Neural cell (in vitro differentiated cells): ENCODE measurements around the gene HIVEP2. TPM values are rescaled to one million over a fixed set of nuclear protein-coding genes. Genes with fewer than 3 reads are reported as not detected.

Source experiments
- H2AFZ ChIP-seq: fragments of 200-600, 300-800 bp; sonication (generic), shearing (Covaris generic); 2 replicates; pipeline ENCODE4 v1.6.0; 2014; ENCODE audit warnings: low read depth, mild to moderate bottlenecking, antibody characterized with exemption, low read length, moderate library complexity
- H3F3A ChIP-seq: fragments of 200-600 bp; shearing (Covaris generic); 2 replicates; pipeline ENCODE4 v1.6.1; 2016; ENCODE audit warnings: mild to moderate bottlenecking, moderate library complexity, mixed read lengths, antibody characterized with exemption, low read length; ENCODE audit not compliant: insufficient read depth, poor library complexity, severe bottlenecking
- H3K27ac ChIP-seq: fragments of 200-600, 300-800 bp; sonication (generic), shearing (Covaris generic); 2 replicates; pipeline ENCODE4 v1.5.1; 2014; ENCODE audit warnings: mild to moderate bottlenecking, low read length, moderate library complexity
- H3K27me3 ChIP-seq: fragments of 300-800, 200-600 bp; sonication (generic), shearing (Covaris generic); 2 replicates; pipeline ENCODE4 v1.6.0; 2014; ENCODE audit warnings: mild to moderate bottlenecking, low read depth, low read length, moderate library complexity; ENCODE audit not compliant: insufficient read depth
- H3K36me3 ChIP-seq: fragments of 300-800, 200-600 bp; sonication (generic), shearing (Covaris generic); 2 replicates; pipeline ENCODE4 v1.5.1; 2014; ENCODE audit warnings: mild to moderate bottlenecking, antibody characterized with exemption, low read length, moderate library complexity; ENCODE audit not compliant: insufficient read depth
- H3K4me2 ChIP-seq: fragments of 300-800, 200-600 bp; sonication (generic), shearing (Covaris generic); 2 replicates; pipeline ENCODE4 v1.6.0; 2014; ENCODE audit warnings: mild to moderate bottlenecking, low read length
- H3K4me3 ChIP-seq: fragments of 300-800, 200-600 bp; sonication (generic), shearing (Covaris generic); 2 replicates; pipeline ENCODE4 v1.5.1; 2014; ENCODE audit warnings: mild to moderate bottlenecking, low read length, moderate library complexity
- H3K79me2 ChIP-seq: fragments of 200-600 bp; shearing (Covaris generic); replicated peaks from 2 replicates; pipeline ENCODE4 v1.6.0; 2014; ENCODE audit warnings: mild to moderate bottlenecking, low read length, moderate library complexity; ENCODE audit not compliant: insufficient read depth
- H3K9ac ChIP-seq: fragments of 300-800, 200-600 bp; sonication (generic), shearing (Covaris generic); 2 replicates; pipeline ENCODE4 v1.6.1; 2016; ENCODE audit warnings: mild to moderate bottlenecking, low read length, mixed read lengths
- H3K9me2 ChIP-seq: fragments of 200-600 bp; shearing (Covaris generic); 2 replicates; pipeline ENCODE4 v1.6.1; 2016; ENCODE audit warnings: mild to moderate bottlenecking, low read length, mixed read lengths; ENCODE audit not compliant: insufficient read depth
- H3K9me3 ChIP-seq: fragments of 200-600, 300-800 bp; sonication (generic), shearing (Covaris generic); 2 replicates; pipeline ENCODE4 v1.6.1; 2016; ENCODE audit warnings: mild to moderate bottlenecking, mixed run types, low read length, moderate library complexity, mixed read lengths
- H4K20me1 ChIP-seq: fragments of 200-600 bp; shearing (Covaris generic); 2 replicates; pipeline ENCODE4 v1.6.1; 2016; ENCODE audit warnings: mild to moderate bottlenecking, mixed run types; ENCODE audit not compliant: insufficient read depth
- EP300 ChIP-seq: fragments of 450-650 bp; conservative IDR thresholded peaks from 2 replicates; pipeline ENCODE4 v1.6.1; 2014; ENCODE audit warnings: antibody characterized with exemption, mild to moderate bottlenecking, moderate library complexity; ENCODE audit not compliant: poor library complexity, severe bottlenecking
- EZH2 ChIP-seq: fragments of 200-600, 300-800 bp; shearing (Covaris generic), sonication (generic); IDR thresholded peaks from 2 replicates; pipeline ENCODE4 v1.6.1; 2014; ENCODE audit warnings: antibody characterized with exemption, low read length, borderline replicate concordance, mild to moderate bottlenecking; ENCODE audit not compliant: insufficient read depth, poor library complexity, severe bottlenecking
- MXI1 ChIP-seq: fragments of 450-650 bp; conservative IDR thresholded peaks from 2 replicates; pipeline ENCODE4 v1.6.1; 2014; ENCODE audit warnings: antibody characterized with exemption, mild to moderate bottlenecking; ENCODE audit not compliant: poor library complexity, severe bottlenecking
- POLR2AphosphoS5 ChIP-seq: IDR thresholded peaks from 2 replicates; pipeline ENCODE4 v1.6.1; 2012
- RAD21 ChIP-seq: fragments of 450-650 bp; conservative IDR thresholded peaks from 2 replicates; pipeline ENCODE4 v1.6.1; 2014; ENCODE audit warnings: antibody characterized with exemption, mild to moderate bottlenecking, moderate library complexity
- SMC3 ChIP-seq: fragments of 450-650 bp; conservative IDR thresholded peaks from 2 replicates; pipeline ENCODE4 v1.6.1; 2014; ENCODE audit warnings: antibody characterized with exemption, mild to moderate bottlenecking, moderate library complexity; ENCODE audit not compliant: poor library complexity
- TAF1 ChIP-seq: IDR thresholded peaks from 2 replicates; pipeline ENCODE4 v1.6.1; 2012; ENCODE audit warnings: low read depth
- polyA plus RNA-seq: library from polyadenylated mRNA; depleted of rRNA; stranded (reverse); fragments of >200 nt; gene quantifications from 2 replicates; pipeline ENCODE4 v1.2.3, GENCODE V29; 2014
- TF ChIP-seq, protein P1 (sequence below): fragments of 450-650 bp; IDR thresholded peaks from 2 replicates; pipeline ENCODE4 v1.5.1; 2014; ENCODE audit warnings: antibody characterized with exemption, mild to moderate bottlenecking, moderate library complexity; ENCODE audit not compliant: poor library complexity, severe bottlenecking
- TF ChIP-seq, protein P2 (sequence below): IDR thresholded peaks from 2 replicates; pipeline ENCODE4 v1.6.1; 2012; ENCODE audit warnings: borderline replicate concordance

HIVEP2 gene
- polyA plus RNA-seq, 1 donor from 2014 or later: 6.0 TPM

DNA sequence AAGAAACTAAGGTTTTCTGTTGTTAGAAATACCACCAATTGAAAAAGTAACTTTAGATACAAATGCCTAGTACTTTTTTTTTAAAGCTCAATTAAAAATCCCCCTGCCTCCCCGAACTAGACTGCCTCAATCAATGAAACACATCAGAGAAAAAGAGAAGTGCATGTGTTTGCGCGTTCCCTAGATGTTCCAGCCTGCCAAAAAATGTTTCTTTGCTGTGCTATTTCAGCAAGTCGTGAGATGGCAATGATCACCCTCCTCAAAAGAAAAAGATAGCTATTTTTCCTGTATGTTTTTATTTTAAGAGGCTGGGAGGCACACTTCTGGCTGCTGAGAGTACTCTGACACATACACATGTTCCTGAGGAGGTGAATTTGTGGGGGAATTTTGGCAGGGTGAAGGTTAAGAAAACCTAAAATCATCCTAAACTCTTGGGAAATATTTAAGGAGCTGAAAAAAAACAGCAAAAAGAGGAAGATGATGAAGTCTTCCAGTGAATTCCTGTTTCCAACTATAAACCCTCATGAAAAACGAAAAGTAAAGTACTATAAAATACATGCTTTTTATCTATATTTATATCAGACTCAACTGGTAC lies 114.8 kb downstream of the HIVEP2 start:
- no peak overlapping the region for H3K9ac ChIP-seq
- no peaks in the 10 kb centered on the region for H3F3A ChIP-seq
- no peaks in the 10 kb centered on the region for H3K9me3 ChIP-seq
- H3K36me3 ChIP-seq: no peaks in the 10 kb centered on the region
- no peak overlapping the region for H3K27ac ChIP-seq
- H3K9me2 ChIP-seq: no peaks in the 10 kb centered on the region
- no peaks in the 10 kb centered on the region for H4K20me1 ChIP-seq
- no peak overlapping the region for H3K4me2 ChIP-seq
- H3K4me3 ChIP-seq: no peak overlapping the region
- no peaks in the 10 kb centered on the region for H3K79me2 ChIP-seq
- H2AFZ ChIP-seq: no peak overlapping the region
- TF ChIP-seq TAF1 (no peak), RAD21 (no peak), SMC3 (no peak), MXI1 (no peak), EZH2 (no peak), EP300 (no peak), POLR2AphosphoS5 (no peak)
- TF ChIP-seq, protein P1, sequence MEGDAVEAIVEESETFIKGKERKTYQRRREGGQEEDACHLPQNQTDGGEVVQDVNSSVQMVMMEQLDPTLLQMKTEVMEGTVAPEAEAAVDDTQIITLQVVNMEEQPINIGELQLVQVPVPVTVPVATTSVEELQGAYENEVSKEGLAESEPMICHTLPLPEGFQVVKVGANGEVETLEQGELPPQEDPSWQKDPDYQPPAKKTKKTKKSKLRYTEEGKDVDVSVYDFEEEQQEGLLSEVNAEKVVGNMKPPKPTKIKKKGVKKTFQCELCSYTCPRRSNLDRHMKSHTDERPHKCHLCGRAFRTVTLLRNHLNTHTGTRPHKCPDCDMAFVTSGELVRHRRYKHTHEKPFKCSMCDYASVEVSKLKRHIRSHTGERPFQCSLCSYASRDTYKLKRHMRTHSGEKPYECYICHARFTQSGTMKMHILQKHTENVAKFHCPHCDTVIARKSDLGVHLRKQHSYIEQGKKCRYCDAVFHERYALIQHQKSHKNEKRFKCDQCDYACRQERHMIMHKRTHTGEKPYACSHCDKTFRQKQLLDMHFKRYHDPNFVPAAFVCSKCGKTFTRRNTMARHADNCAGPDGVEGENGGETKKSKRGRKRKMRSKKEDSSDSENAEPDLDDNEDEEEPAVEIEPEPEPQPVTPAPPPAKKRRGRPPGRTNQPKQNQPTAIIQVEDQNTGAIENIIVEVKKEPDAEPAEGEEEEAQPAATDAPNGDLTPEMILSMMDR: no peak
- TF ChIP-seq, protein P2, sequence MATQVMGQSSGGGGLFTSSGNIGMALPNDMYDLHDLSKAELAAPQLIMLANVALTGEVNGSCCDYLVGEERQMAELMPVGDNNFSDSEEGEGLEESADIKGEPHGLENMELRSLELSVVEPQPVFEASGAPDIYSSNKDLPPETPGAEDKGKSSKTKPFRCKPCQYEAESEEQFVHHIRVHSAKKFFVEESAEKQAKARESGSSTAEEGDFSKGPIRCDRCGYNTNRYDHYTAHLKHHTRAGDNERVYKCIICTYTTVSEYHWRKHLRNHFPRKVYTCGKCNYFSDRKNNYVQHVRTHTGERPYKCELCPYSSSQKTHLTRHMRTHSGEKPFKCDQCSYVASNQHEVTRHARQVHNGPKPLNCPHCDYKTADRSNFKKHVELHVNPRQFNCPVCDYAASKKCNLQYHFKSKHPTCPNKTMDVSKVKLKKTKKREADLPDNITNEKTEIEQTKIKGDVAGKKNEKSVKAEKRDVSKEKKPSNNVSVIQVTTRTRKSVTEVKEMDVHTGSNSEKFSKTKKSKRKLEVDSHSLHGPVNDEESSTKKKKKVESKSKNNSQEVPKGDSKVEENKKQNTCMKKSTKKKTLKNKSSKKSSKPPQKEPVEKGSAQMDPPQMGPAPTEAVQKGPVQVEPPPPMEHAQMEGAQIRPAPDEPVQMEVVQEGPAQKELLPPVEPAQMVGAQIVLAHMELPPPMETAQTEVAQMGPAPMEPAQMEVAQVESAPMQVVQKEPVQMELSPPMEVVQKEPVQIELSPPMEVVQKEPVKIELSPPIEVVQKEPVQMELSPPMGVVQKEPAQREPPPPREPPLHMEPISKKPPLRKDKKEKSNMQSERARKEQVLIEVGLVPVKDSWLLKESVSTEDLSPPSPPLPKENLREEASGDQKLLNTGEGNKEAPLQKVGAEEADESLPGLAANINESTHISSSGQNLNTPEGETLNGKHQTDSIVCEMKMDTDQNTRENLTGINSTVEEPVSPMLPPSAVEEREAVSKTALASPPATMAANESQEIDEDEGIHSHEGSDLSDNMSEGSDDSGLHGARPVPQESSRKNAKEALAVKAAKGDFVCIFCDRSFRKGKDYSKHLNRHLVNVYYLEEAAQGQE: no peak
- H3K27me3 ChIP-seq: no peaks in the 10 kb centered on the region

DNA sequence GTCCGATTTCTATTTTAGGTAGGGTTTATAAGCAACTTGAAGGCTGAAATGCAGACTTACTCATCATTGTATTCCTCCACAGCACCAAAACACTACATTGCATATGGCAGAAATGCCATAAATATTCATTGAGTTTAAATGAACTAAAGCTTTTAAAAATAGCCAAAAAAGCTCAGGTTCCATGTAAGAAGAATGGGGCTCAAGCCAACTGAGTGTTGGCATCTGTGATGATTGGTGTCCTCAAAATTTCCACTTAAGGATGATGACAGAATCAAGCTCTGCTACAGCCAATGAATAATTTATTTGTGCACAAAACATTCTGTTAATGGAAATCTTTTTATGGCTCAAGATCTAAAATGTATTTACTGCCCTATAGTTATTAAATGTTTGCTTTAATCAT lies 115.4 kb downstream of the HIVEP2 start:
- no peaks in the 10 kb centered on the region for H3K27me3 ChIP-seq
- H2AFZ ChIP-seq: no peak overlapping the region
- no peak overlapping the region for H3K27ac ChIP-seq
- H3K36me3 ChIP-seq: no peaks in the 10 kb centered on the region
- H3F3A ChIP-seq: no peaks in the 10 kb centered on the region
- no peak overlapping the region for H3K9ac ChIP-seq
- H4K20me1 ChIP-seq: no peaks in the 10 kb centered on the region
- H3K4me3 ChIP-seq: no peak overlapping the region
- no peak overlapping the region for H3K4me2 ChIP-seq
- TF ChIP-seq SMC3: no peak
- TF ChIP-seq, protein P2: no peak
- no peak for TF ChIP-seq TAF1
- no peak for TF ChIP-seq EZH2
- TF ChIP-seq, protein P1: no peak
- TF ChIP-seq MXI1: no peak
- no peak for TF ChIP-seq POLR2AphosphoS5
- no peak for TF ChIP-seq EP300
- TF ChIP-seq RAD21: no peak
- H3K9me3 ChIP-seq: no peaks in the 10 kb centered on the region
- no peaks in the 10 kb centered on the region for H3K9me2 ChIP-seq
- H3K79me2 ChIP-seq: no peaks in the 10 kb centered on the region
